Keratinocyte (primary cell): ENCODE data around the gene CHST15. TPM values are rescaled to one million over a fixed set of nuclear protein-coding genes. Genes with fewer than 3 reads are reported as not detected.
A peak's percentile ranks its signal among the peaks of the same experiment; 100 is the strongest.

ENCODE experiments used
- DNase-seq: peaks from one replicate; pipeline ENCODE4 v3.0.0-alpha.2; 2011; ENCODE audit warnings: low read depth, missing footprints, low spot score
- FAIRE-seq: peaks from 2 replicates; lab custom pipeline; 2011; peaks lifted over from hg19 to GRCh38; lab: Jason Lieb, UNC
- H2AFZ ChIP-seq: 2 replicates; pipeline ENCODE4 v1.6.0; 2012; ENCODE audit warnings: low read length, control low read depth, inconsistent platforms; ENCODE audit not compliant: control insufficient read depth
- H3K27ac ChIP-seq: 2 replicates; pipeline ENCODE4 v1.5.1; 2011; ENCODE audit warnings: low read length; ENCODE audit not compliant: control insufficient read depth, insufficient read depth
- H3K27me3 ChIP-seq: 3 replicates; pipeline ENCODE4 v1.6.0; 2011; ENCODE audit warnings: low read length; ENCODE audit not compliant: control insufficient read depth, insufficient read depth; ENCODE audit errors: extremely low read depth
- H3K36me3 ChIP-seq, 2 experiments: 2 replicates in 1 of 2; 3 replicates in 1 of 2; pipeline ENCODE4 v1.5.1; 2011; ENCODE audit warnings: low read length in 2 of 2, mild to moderate bottlenecking in 1 of 2; ENCODE audit not compliant: control insufficient read depth in 2 of 2, insufficient read depth in 2 of 2; ENCODE audit errors: extremely low read depth in 1 of 2
- H3K4me1 ChIP-seq: 3 replicates; pipeline ENCODE4 v1.5.1; 2011; ENCODE audit warnings: low read length; ENCODE audit not compliant: control insufficient read depth, insufficient read depth; ENCODE audit errors: extremely low read depth
- H3K4me2 ChIP-seq: 3 replicates; pipeline ENCODE4 v1.6.0; 2011; ENCODE audit warnings: low read depth, low read length; ENCODE audit not compliant: control insufficient read depth, insufficient read depth; ENCODE audit errors: extremely low read depth
- H3K4me3 ChIP-seq, 3 experiments: fragments of 200-600 bp in 1 of 3; sonication (generic) in 1 of 3; 2 replicates in 2 of 3; 3 replicates in 1 of 3; pipeline ENCODE4 v1.5.1; 2011 to 2016; ENCODE audit warnings: low read length in 3 of 3, mild to moderate bottlenecking in 3 of 3, control low read depth in 2 of 3, inconsistent platforms in 1 of 3, low read depth in 1 of 3, mixed read lengths in 1 of 3, mixed run types in 1 of 3, moderate library complexity in 1 of 3; ENCODE audit not compliant: control insufficient read depth in 2 of 3, insufficient read depth in 2 of 3; ENCODE audit errors: extremely low read depth in 1 of 3
- H3K79me2 ChIP-seq: 2 replicates; pipeline ENCODE4 v1.6.0; 2012; ENCODE audit warnings: low read length; ENCODE audit not compliant: control insufficient read depth, insufficient read depth
- H3K9ac ChIP-seq: 3 replicates; pipeline ENCODE4 v1.6.0; 2011; ENCODE audit warnings: low read length; ENCODE audit not compliant: control insufficient read depth, insufficient read depth; ENCODE audit errors: extremely low read depth
- H3K9me1 ChIP-seq: 3 replicates; pipeline ENCODE4 v1.6.0; 2011; ENCODE audit warnings: low read length; ENCODE audit not compliant: control insufficient read depth, insufficient read depth; ENCODE audit errors: extremely low read depth
- H3K9me3 ChIP-seq: 2 replicates; pipeline ENCODE4 v1.5.1; 2012; ENCODE audit warnings: low read depth, low read length; ENCODE audit not compliant: control insufficient read depth
- H4K20me1 ChIP-seq: 3 replicates; pipeline ENCODE4 v1.6.0; 2011; ENCODE audit warnings: low read length; ENCODE audit not compliant: control insufficient read depth, insufficient read depth; ENCODE audit errors: extremely low read depth
- CTCF ChIP-seq, 3 experiments: IDR thresholded peaks in 1 of 3; conservative IDR thresholded peaks in 1 of 3; optimal IDR thresholded peaks in 1 of 3; 2 replicates in 2 of 3; 3 replicates in 1 of 3; pipeline versions ENCODE3 to v1.5.1; 2011; ENCODE audit warnings: low read length in 3 of 3, mild to moderate bottlenecking in 3 of 3, moderate library complexity in 2 of 3, control low read depth in 1 of 3, inconsistent platforms in 1 of 3; ENCODE audit not compliant: insufficient read depth in 2 of 3; ENCODE audit errors: extremely low read depth in 1 of 3
- EZH2 ChIP-seq: IDR thresholded peaks from one replicate; pipeline ENCODE4 v1.6.1; 2012; ENCODE audit warnings: inconsistent platforms, mild to moderate bottlenecking, low read length, moderate library complexity
- dilution Hi-C: fragments of 300-500 bp; cut with MboI; formaldehyde crosslinking; loops from one replicate; pipeline ENCODE4 v1.7.0; 2020; ENCODE audit warnings: low sequenced_read_pairs; ENCODE audit not compliant: extremely low pct_ligation_motif_present
- polyA plus RNA-seq, 5 experiments: library from polyadenylated mRNA; depleted of rRNA in 3 of 5; stranded (reverse) in 3 of 5; stranded (forward) in 1 of 5; unstranded in 1 of 5; fragments of >200 nt; gene quantifications; 1 replicate in 1 of 5; 2 replicates in 3 of 5; 3 replicates in 1 of 5; pipeline versions ENCODE4 v1.2.1 to v1.2.3, GENCODE V29; 2011 to 2012; ENCODE audit warnings: missing spikeins in 2 of 5, low read depth in 1 of 5, low replicate concordance in 1 of 5

Gene CHST15
- polyA plus RNA-seq, 1 donor (not counting 4 experiments of a cell fraction or from before 2014, with no cell fraction given): 24.5 TPM

- no peak overlapping the region for H2AFZ ChIP-seq
- peaks cover 18% of the 10 kb centered on the region for H3K27me3 ChIP-seq
- H3K36me3 ChIP-seq: no peaks in the 10 kb centered on the region
- no peak overlapping the region for H3K27ac ChIP-seq
- H3K79me2 ChIP-seq: no peaks in the 10 kb centered on the region
- FAIRE-seq: no peak
- no peaks in the 10 kb centered on the region for H3K9me1 ChIP-seq
- TF ChIP-seq EZH2 (no peak), CTCF (optimal IDR thresholded peaks at IDR 0.05 in 1 of 3, IDR thresholded peaks at IDR 0.05 in 1 of 3, conservative IDR thresholded peaks at IDR 0.05 in 1 of 3; ENCODE audit: extremely low read depth in 1 of 3, insufficient read depth in 2 of 3, low read length in 3 of 3) (no peak)
- H3K9me3 ChIP-seq: peaks cover 2% of the 10 kb centered on the region
- DNase-seq: no peak
- H3K9ac ChIP-seq: no peak overlapping the region
- no peaks in the 10 kb centered on the region for H4K20me1 ChIP-seq
- H3K4me2 ChIP-seq: peak overlapping the region; percentile 59
- dilution Hi-C loops: loop anchor here (25.0 kb wide), 1 partner anchor 394 kb away; no protein-coding TSS in a partner anchor
- no peak overlapping the region for H3K4me3 ChIP-seq
- H3K4me1 ChIP-seq: peaks cover 39% of the 10 kb centered on the region
Measured at GRCh38 chr10:123993534-123994416, 99.6 kb downstream of the CHST15 start.

GRCh38 chr10:123991611-123992570 lies 101.5 kb downstream of the CHST15 start:
- TF ChIP-seq CTCF (optimal IDR thresholded peaks at IDR 0.05 in 1 of 3, IDR thresholded peaks at IDR 0.05 in 1 of 3, conservative IDR thresholded peaks at IDR 0.05 in 1 of 3; ENCODE audit: extremely low read depth in 1 of 3, insufficient read depth in 2 of 3, low read length in 3 of 3): no peak
- no peak for TF ChIP-seq EZH2
- Histone ChIP-seq H3K9me1 (no peaks in the 10 kb centered on the region), H3K36me3 (no peaks in the 10 kb centered on the region), H3K79me2 (no peaks in the 10 kb centered on the region), H3K27ac (no peak overlapping the region), H2AFZ (peak overlapping the region; percentile 15), H3K27me3 (peaks cover 18% of the 10 kb centered on the region), H4K20me1 (no peaks in the 10 kb centered on the region), H3K4me1 (peaks cover 26% of the 10 kb centered on the region), H3K4me3 (peak overlapping the region in 2 of 3 experiments; percentile 27 to 38), H3K9ac (peak overlapping the region; percentile 28), H3K4me2 (peak overlapping the region; percentile 41), H3K9me3 (peaks cover 2% of the 10 kb centered on the region)
- DNase-seq (no peak), FAIRE-seq (no peak)
- dilution Hi-C loops: loop anchor here (25.0 kb wide), 1 partner anchor 395 kb away; no protein-coding TSS in a partner anchor
